Esophagus squamous epithelium (tissue), 5 donors: ENCODE measurements around the gene ZMYND19. TPM values are rescaled to one million over a fixed set of nuclear protein-coding genes. Genes with fewer than 3 reads are reported as not detected.
"Not testable (repeated sequence)": the region's sequence is repeated elsewhere in the genome, so short reads cannot be mapped to it uniquely, and the experiment has no call there.

Experiments
- DNase-seq: peaks from one replicate; lab custom pipeline; 2025; lab: John Stamatoyannopoulos, UW
- H3K27ac ChIP-seq, 4 donors: fragments of 200-600 bp; sonication (generic); one replicate each; pipeline ENCODE4 v1.5.1; 2016 to 2019; ENCODE audit warnings: mild to moderate bottlenecking in 1 of 4
- H3K27me3 ChIP-seq, 4 donors: fragments of 200-600 bp; sonication (generic); 1 replicate in 3 of 4; 2 replicates in 1 of 4; pipeline versions ENCODE4 v1.5.1 to v1.6.0; 2017 to 2021; ENCODE audit warnings: antibody characterized with exemption in 1 of 4
- H3K36me3 ChIP-seq, 3 donors: fragments of 200-600 bp; sonication (generic); one replicate each; pipeline ENCODE4 v1.5.1; 2016 to 2019
- H3K4me1 ChIP-seq, 3 donors: fragments of 200-600 bp; sonication (generic); one replicate each; pipeline ENCODE4 v1.5.1; 2017 to 2019
- H3K4me3 ChIP-seq, 4 donors: fragments of 200-600 bp; sonication (generic); 1 replicate in 3 of 4; 2 replicates in 1 of 4; pipeline ENCODE4 v1.5.1; 2016 to 2019; ENCODE audit warnings: mild to moderate bottlenecking in 2 of 4, moderate library complexity in 1 of 4
- H3K9me3 ChIP-seq, 3 donors: fragments of 200-600 bp; sonication (generic); one replicate each; pipeline ENCODE4 v1.5.1; 2016 to 2019
- CTCF ChIP-seq, 6 experiments: fragments of 450-650 bp in 4 of 6; fragments of 200-600 bp in 2 of 6; sonication (generic) in 2 of 6; IDR thresholded peaks; one replicate each; pipeline ENCODE4 v1.5.1; 2016 to 2019; ENCODE audit warnings: antibody characterized with exemption in 6 of 6, mild to moderate bottlenecking in 4 of 6, moderate library complexity in 4 of 6
- POLR2A ChIP-seq, 4 donors: fragments of 450-650 bp; IDR thresholded peaks; one replicate each; pipeline ENCODE4 v1.6.1; 2017; ENCODE audit warnings: antibody characterized with exemption in 4 of 4, mild to moderate bottlenecking in 4 of 4, moderate library complexity in 3 of 4
- WGBS, 2 donors: methylation state at CpG; one replicate each; pipeline ENCODE4 v1.1.5; 2018; 5-methylcytosine and 5-hydroxymethylcytosine counted together
- intact Hi-C: fragments of 100-400 bp; cut with DNase I; formaldehyde crosslinking; loops from one replicate; pipeline ENCODE4 v1.15.0; 2022
- total RNA-seq, 4 donors: library from RNA; depleted of rRNA; stranded (reverse); fragments of >200 nt; gene quantifications; one replicate each; pipeline ENCODE4 v1.1.0, GENCODE V29; 2016
- donor health status: DM: yes; HTN: yes; CAD: no.

The ZMYND19 gene
- total RNA-seq, 4 donors from 2014 or later = 17.5 to 28.8 (median 25.2) TPM

DNA sequence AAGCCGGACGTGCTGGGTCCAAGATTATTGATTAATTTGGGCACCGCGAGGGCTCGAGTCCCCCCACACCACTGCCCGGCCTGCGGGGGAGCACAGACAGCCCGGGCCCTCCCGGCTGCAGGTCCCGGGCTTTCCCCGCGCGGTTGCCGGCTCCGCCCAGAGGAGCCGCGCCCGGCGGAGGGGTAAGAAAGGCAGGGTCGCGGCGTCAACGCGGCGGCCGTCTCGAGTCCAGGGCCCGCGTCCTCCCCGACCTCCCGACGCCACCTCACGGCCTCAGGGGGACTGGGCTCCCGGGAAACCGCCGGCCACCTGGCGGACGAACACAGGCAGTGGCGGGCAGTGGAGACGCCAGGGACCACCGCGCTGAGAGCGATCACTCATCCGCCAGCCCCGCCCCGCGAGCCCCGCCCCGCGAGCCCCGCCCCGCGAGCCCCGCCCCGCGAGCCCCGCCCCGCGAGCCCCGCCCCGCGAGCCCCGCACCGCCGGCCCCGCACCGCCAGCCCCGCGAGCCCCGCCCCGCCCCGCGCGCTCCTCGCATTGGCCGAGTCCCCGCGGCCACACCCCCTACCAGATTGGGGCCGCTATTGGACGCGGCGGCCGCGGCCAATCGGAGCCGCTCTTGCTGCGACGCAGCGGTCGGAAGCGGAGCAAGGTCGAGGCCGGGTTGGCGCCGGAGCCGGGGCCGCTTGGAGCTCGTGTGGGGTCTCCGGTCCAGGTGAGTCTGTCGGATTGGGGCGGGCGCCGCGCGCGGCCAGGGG, 38.9 kb downstream of the ZMYND19 start, which contains the start of gene MRPL41:
Gene MRPL41 (plus strand): TSS at position 616 of the 758 bp plus-strand sequence. CDS start 203 bp downstream, outside the sequence.
- intact Hi-C loops = no loop called here
- peak; percentile 45 for DNase-seq
- peaks cover 13 to 67% (median 14%) of the 10 kb centered on the region in 3 donors for H3K4me1 ChIP-seq
- WGBS, 2 donors = 0% methylated on average over 7 of the region's 106 CpGs; no CpG with 5 or more reads in 1 of the 2 donors
- no peaks in the 10 kb centered on the region for H3K9me3 ChIP-seq
- peak within 1 kb of the TSS; percentile 61 to 97 (median 94) for H3K4me3 ChIP-seq
- H3K36me3 ChIP-seq = peaks cover 6 to 32% (median 7%) of the 10 kb centered on the region in 3 donors
- no peaks in the 10 kb centered on the region for H3K27me3 ChIP-seq
- TF ChIP-seq POLR2A (IDR thresholded peaks at IDR 0.05) (peak in 3 of 4 donors; percentile 74 to 84 (median 80)), CTCF (IDR thresholded peaks at IDR 0.05) (peak in 5 of 6 experiments; percentile 29 to 56 (median 39))
- peak within 1 kb of the TSS; percentile 87 to 98 (median 94) for H3K27ac ChIP-seq

GRCh38 chr9:137550958-137551263, 39.4 kb downstream of the ZMYND19 start:
- 0% methylated on average over 1 of the region's 17 CpGs; no CpG with 5 or more reads in 1 of the 2 donors for WGBS, 2 donors
- H3K9me3 ChIP-seq, intact Hi-C loops, H3K27me3 ChIP-seq, DNase-seq: not testable (repeated sequence)
- peaks cover 2 to 26% (median 5%) of the 10 kb centered on the region in 3 donors for H3K36me3 ChIP-seq
- H3K27ac ChIP-seq = peak overlapping the region; percentile 83 to 98 (median 94)
- H3K4me3 ChIP-seq = peak overlapping the region; percentile 61 to 97 (median 94)
- H3K4me1 ChIP-seq = peaks cover 13 to 62% (median 14%) of the 10 kb centered on the region in 3 donors

- Histone ChIP-seq H3K36me3 (peaks cover 0 to 19% (median 5%) of the 10 kb centered on the region in 3 donors), H3K27ac (peak within 1 kb of the TSS; percentile 83 to 98 (median 94)), H3K4me3 (peak within 1 kb of the TSS; percentile 61 to 97 (median 94)), H3K9me3 (no peaks in the 10 kb centered on the region), H3K4me1 (peaks cover 13 to 59% (median 14%) of the 10 kb centered on the region in 3 donors), H3K27me3 (no peaks in the 10 kb centered on the region)
- TF ChIP-seq CTCF (IDR thresholded peaks at IDR 0.05) (no peak), POLR2A (IDR thresholded peaks at IDR 0.05) (peak in 2 of 4 donors; percentile 14 to 42)
- 2 to 25% methylated on average over 1 to 3 of the region's 13 CpGs for WGBS, 2 donors
- DNase-seq = peak; percentile 41
- intact Hi-C loops = no loop called here
These were observed 40.1 kb downstream of the ZMYND19 start, which contains the start of gene PNPLA7 for GRCh38 chr9:137550231-137550621. Gene PNPLA7, minus strand, starts transcription at chr9:137550402. Its CDS starts 205 bp downstream, at chr9:137550197.

DNA sequence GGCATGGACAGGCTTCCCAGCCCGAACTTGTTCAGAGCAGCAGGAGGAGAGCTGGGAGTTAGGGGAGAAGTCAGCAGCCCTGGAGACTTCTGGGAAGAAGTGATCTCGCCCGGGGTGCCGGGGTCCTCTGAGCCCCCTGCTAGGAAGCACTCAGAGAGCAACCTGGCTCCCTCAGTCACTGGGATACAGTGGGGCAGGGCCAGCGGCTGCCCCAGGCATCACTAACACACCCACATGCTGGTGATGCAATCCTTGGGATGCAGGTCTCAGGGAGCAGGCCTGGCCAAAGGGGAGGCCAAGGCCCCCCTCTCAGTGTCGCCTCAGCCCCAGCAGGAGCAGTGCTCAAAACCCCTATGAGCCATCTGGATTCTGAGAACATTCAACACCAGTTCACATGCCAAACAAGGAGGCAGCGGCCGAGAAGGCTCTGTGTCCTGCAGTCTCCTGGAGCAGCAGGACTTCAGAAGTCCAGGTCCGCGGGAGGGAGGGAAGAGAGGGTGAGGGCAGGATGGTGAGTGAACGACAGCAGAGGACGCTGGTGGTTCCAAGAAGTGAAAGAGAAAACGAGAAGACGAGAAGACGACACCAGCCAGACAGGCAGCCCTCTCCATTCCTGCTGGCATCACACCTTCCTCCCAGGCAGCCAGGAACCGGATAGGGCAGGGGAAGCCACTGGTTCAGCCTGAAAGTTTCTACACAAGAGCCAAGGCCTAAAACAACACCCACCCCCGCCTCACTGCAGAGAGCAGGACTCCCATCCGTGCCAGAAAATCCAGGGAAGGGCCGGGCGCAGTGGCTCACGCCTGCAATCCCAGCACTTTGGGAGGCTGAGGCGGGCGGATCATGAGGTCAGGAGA, 42.4 kb downstream of the ZMYND19 start:
- Histone ChIP-seq H3K9me3 (no peaks in the 10 kb centered on the region), H3K4me1 (peaks cover 13 to 47% (median 13%) of the 10 kb centered on the region in 3 donors), H3K4me3 (no peak overlapping the region), H3K27me3 (no peaks in the 10 kb centered on the region), H3K36me3 (peaks cover 0 to 11% (median 0%) of the 10 kb centered on the region in 3 donors), H3K27ac (peak overlapping the region in 1 of 4 donors; percentile 5)
- WGBS, 2 donors = 70 to 75% methylated on average over 9 to 12 of the region's 23 CpGs
- no peak for TF ChIP-seq POLR2A (IDR thresholded peaks at IDR 0.05)
- TF ChIP-seq CTCF (IDR thresholded peaks at IDR 0.05) = no peak
- intact Hi-C loops = no loop called here
- DNase-seq = no peak

DNA sequence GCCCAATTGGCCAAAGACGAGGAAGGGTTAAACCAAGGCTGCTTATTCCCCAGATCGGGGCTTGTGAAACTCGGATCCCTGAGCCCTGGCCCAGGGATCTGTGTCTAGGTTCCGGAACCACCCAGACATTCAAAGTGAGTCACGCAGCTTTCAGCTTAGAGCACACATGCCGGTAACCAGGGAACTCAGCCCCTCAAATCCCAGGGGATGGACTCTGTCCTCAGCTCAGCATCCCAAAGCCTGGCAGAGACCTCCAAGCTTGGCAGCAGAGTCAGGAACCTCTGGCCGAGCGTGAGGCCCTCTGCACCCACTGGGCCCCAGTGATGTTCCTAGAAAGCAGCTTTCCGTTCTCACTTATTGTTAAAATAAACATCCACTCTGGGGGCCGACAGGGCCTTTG, 45.2 kb downstream of the ZMYND19 start:
- peak overlapping the region in 2 of 4 donors; percentile 24 to 55 for H3K27ac ChIP-seq
- no peak overlapping the region for H3K4me3 ChIP-seq
- H3K4me1 ChIP-seq = peaks cover 0 to 26% (median 6%) of the 10 kb centered on the region in 3 donors
- peaks cover 0 to 22% (median 0%) of the 10 kb centered on the region in 3 donors for H3K36me3 ChIP-seq
- TF ChIP-seq CTCF (IDR thresholded peaks at IDR 0.05) (no peak), POLR2A (IDR thresholded peaks at IDR 0.05) (no peak)
- DNase-seq = no peak
- WGBS, 2 donors = 26 to 80% methylated on average over 1 to 5 of the region's 10 CpGs
- intact Hi-C loops = no loop called here
- no peaks in the 10 kb centered on the region for H3K27me3 ChIP-seq
- H3K9me3 ChIP-seq = no peaks in the 10 kb centered on the region
